ENCODE data around the gene NHLRC2. TPM values are rescaled to one million over a fixed set of nuclear protein-coding genes. Genes with fewer than 3 reads are reported as not detected.

The NHLRC2 gene
- total RNA-seq, 4 donors from 2014 or later, result 47.1 to 66.7 (median 56.2) TPM

GRCh38 chr10:113915540-113915939 lies 61.1 kb downstream of the NHLRC2 start:
- Histone ChIP-seq H3K27me3 (no peaks in the 10 kb centered on the region), H3K4me1 (no peaks in the 10 kb centered on the region), H3K4me3 (replicated peaks in 1 of 3) (no peak overlapping the region), H3K9me3 (no peaks in the 10 kb centered on the region), H3K27ac (no peak overlapping the region), H3K36me3 (no peaks in the 10 kb centered on the region)
- 93 to 98% methylated on average over 2 of the region's 2 CpGs for WGBS, 2 donors
- TF ChIP-seq POLR2A (IDR thresholded peaks at IDR 0.05), result no peak
- no peak for TF ChIP-seq CTCF (IDR thresholded peaks at IDR 0.05)
- no peak for DNase-seq
- intact Hi-C loops (cut with DNase I), result no loop called here

- 87 to 96% methylated on average over 2 of the region's 2 CpGs for WGBS, 2 donors
- H3K36me3 ChIP-seq, result no peaks in the 10 kb centered on the region
- intact Hi-C loops (cut with DNase I), result no loop called here
- no peak overlapping the region for H3K27ac ChIP-seq
- no peaks in the 10 kb centered on the region for H3K4me1 ChIP-seq
- no peak for DNase-seq
- no peak overlapping the region for H3K4me3 ChIP-seq (replicated peaks in 1 of 3)
- TF ChIP-seq CTCF (IDR thresholded peaks at IDR 0.05), result no peak
- no peaks in the 10 kb centered on the region for H3K27me3 ChIP-seq
- H3K9me3 ChIP-seq, result no peaks in the 10 kb centered on the region
These were observed 61.6 kb downstream of the NHLRC2 start for GRCh38 chr10:113916053-113916452.

- no peak for TF ChIP-seq POLR2A (IDR thresholded peaks at IDR 0.05)
- no peak for TF ChIP-seq CTCF (IDR thresholded peaks at IDR 0.05)
- no peaks in the 10 kb centered on the region for H3K27me3 ChIP-seq
- DNase-seq, result no peak
- no peaks in the 10 kb centered on the region for H3K36me3 ChIP-seq
- H3K4me3 ChIP-seq (replicated peaks in 1 of 3), result no peak overlapping the region
- H3K27ac ChIP-seq, result no peak overlapping the region
- 94 to 95% methylated on average over 3 of the region's 3 CpGs for WGBS, 2 donors
- no peaks in the 10 kb centered on the region for H3K4me1 ChIP-seq
- intact Hi-C loops (cut with DNase I), result no loop called here
- no peaks in the 10 kb centered on the region for H3K9me3 ChIP-seq
These were observed 63.2 kb downstream of the NHLRC2 start for GRCh38 chr10:113917636-113918035.

GRCh38 chr10:113920114-113920513 lies 65.7 kb downstream of the NHLRC2 start:
- no peak overlapping the region for H3K4me3 ChIP-seq (replicated peaks in 1 of 3)
- TF ChIP-seq POLR2A (IDR thresholded peaks at IDR 0.05), result no peak
- TF ChIP-seq CTCF (IDR thresholded peaks at IDR 0.05), result no peak
- H3K36me3 ChIP-seq, result no peaks in the 10 kb centered on the region
- intact Hi-C loops (cut with DNase I), result no loop called here
- no peak for DNase-seq
- no peaks in the 10 kb centered on the region for H3K27me3 ChIP-seq
- no peaks in the 10 kb centered on the region for H3K4me1 ChIP-seq
- 82 to 95% methylated on average over 3 of the region's 3 CpGs for WGBS, 2 donors
- H3K9me3 ChIP-seq, result no peaks in the 10 kb centered on the region
- H3K27ac ChIP-seq, result no peak overlapping the region

GRCh38 chr10:113920875-113921274 lies 66.4 kb downstream of the NHLRC2 start:
- Histone ChIP-seq H3K36me3 (no peaks in the 10 kb centered on the region), H3K9me3 (no peaks in the 10 kb centered on the region), H3K27me3 (no peaks in the 10 kb centered on the region), H3K4me1 (no peaks in the 10 kb centered on the region), H3K4me3 (replicated peaks in 1 of 3) (no peak overlapping the region), H3K27ac (no peak overlapping the region)
- intact Hi-C loops (cut with DNase I), result no loop called here
- no peak for DNase-seq
- 67 to 68% methylated on average over 3 of the region's 3 CpGs for WGBS, 2 donors
- TF ChIP-seq POLR2A (IDR thresholded peaks at IDR 0.05), result no peak
- TF ChIP-seq CTCF (IDR thresholded peaks at IDR 0.05), result no peak

Data from thyroid gland (tissue), 4 donors.